Activated naive CD8-positive, alpha-beta T cell treated with anti-CD3 and anti-CD28 coated beads, Interleukin-2, amount 10 ng/mL, durations not matched to agents 7 days and 5 days (primary cell): ENCODE results near the gene NDUFB1. TPM values are rescaled to one million over a fixed set of nuclear protein-coding genes. Genes with fewer than 3 reads are reported as not detected.

Source experiments
- total RNA-seq, 2 experiments: library from RNA; stranded (reverse); gene quantifications; one replicate each; pipeline ENCODE4 v1.2.3, GENCODE V29; 2021

NDUFB1 gene
- total RNA-seq, 2 experiments from 2014 or later: 126 to 138 TPM

Other genes with a start within 250 kb of the NDUFB1 start
- 1 to 10 TPM; 2.4 to 3.5 TPM for gene FBLN5, start 174.0 kb downstream of the NDUFB1 start, total RNA-seq
- 10 to 100 TPM; 47.9 to 49.7 TPM for gene TRIP11, start 81.6 kb downstream of the NDUFB1 start, total RNA-seq
- gene ATXN3, start 15.1 kb downstream of the NDUFB1 start, total RNA-seq: 10 to 100 TPM; 39.1 to 41.8 TPM
- gene CPSF2, start 263 bp upstream of the NDUFB1 start, total RNA-seq: 10 to 100 TPM; 70.6 to 76.0 TPM
- not detected for gene SLC24A4, start 201.5 kb upstream of the NDUFB1 start, total RNA-seq